Mesenchymal stem cell (in vitro differentiated cells and primary cell): ENCODE measurements around the gene SAMD4B. TPM values are rescaled to one million over a fixed set of nuclear protein-coding genes. Genes with fewer than 3 reads are reported as not detected.

ENCODE experiments used
- small RNA-seq: library from polyadenylated mRNA; stranded (forward); fragments of <200 nt; extraction: miRNeasy Mini kit (QIAGEN cat#:217004); gene quantifications from one replicate; pipeline ENCODE3, GENCODE V24; 2013; ENCODE audit warnings: low read depth

Gene SAMD4B

Small RNAs within 50 kb of the gene (small RNA-seq; reads per million reads assigned to genes)
- 1.2 reads per million for gene AC011445.2
- gene MIR4530, result not detected
- not detected for gene RN7SL566P
